ENCODE results near the gene BAD.
"Not testable (repeated sequence)": the region's sequence is repeated elsewhere in the genome, so short reads cannot be mapped to it uniquely, and the experiment has no call there.

Gene BAD

DNA sequence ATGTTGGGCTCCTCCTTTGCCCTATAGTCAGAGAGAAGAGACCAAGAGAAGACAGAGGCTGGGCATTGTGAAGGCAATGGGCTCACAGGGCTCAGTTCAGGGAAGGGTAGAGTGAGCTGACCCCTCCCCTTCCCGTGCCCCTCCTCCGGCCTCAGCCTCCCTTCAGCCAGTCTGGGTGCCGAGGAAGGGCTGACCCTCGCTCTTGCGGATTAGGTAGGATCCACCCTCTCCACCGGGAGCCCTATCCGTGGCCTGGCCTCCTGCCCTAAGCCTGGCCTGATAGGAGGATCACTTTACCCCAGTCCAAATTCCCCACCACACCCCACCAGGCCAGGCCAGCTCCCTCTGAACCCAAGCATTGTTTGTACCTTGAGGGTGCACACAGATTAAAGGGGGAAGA is 35.9 kb downstream of the BAD start:
- ChIA-PET POLR2A (interaction anchor here (3.8 to 8.9 kb wide), 3 partner anchors 9 to 21 kb away, joined by 18 to 78 read pairs (median 59); partner anchors contain the start of genes DNAJC4 and VEGFB), CTCF (interaction anchor here (2.2 kb wide), 1 partner anchor 56 kb away, joined by 7 read pairs; no protein-coding TSS in a partner anchor)
- TF ChIP-seq FOXK2 (IDR thresholded peaks at IDR 0.05), result no peak
- no peak for TF ChIP-seq HDGF (IDR thresholded peaks at IDR 0.05; ENCODE audit: borderline replicate concordance)
- TF ChIP-seq ELF4 (IDR thresholded peaks at IDR 0.05), result no peak
- TF ChIP-seq TARDBP (IDR thresholded peaks at IDR 0.05), result no peak
- no peak for TF ChIP-seq FOXA1 (IDR thresholded peaks at IDR 0.05)
- TF ChIP-seq PKNOX1 (IDR thresholded peaks at IDR 0.05), result no peak
- no peak for TF ChIP-seq FOXM1 (IDR thresholded peaks at IDR 0.05; ENCODE audit: borderline replicate concordance)
- TF ChIP-seq LEF1 (IDR thresholded peaks at IDR 0.05; ENCODE audit: borderline replicate concordance), result no peak
- no peak for TF ChIP-seq SP1 (IDR thresholded peaks at IDR 0.05)
- TF ChIP-seq ARNT (IDR thresholded peaks at IDR 0.05), result no peak
- no peak for TF ChIP-seq SUZ12 (IDR thresholded peaks at IDR 0.05)
- TF ChIP-seq BHLHE40 (IDR thresholded peaks at IDR 0.05; ENCODE audit: borderline replicate concordance), result no peak
- no peak for TF ChIP-seq CTBP1 (IDR thresholded peaks at IDR 0.05; ENCODE audit: borderline replicate concordance)
- no peak for TF ChIP-seq ZNF384 (IDR thresholded peaks at IDR 0.05)
- no peak for TF ChIP-seq NFRKB (IDR thresholded peaks at IDR 0.05)
- no peak for DNase-seq (ENCODE audit: extremely low spot score)

GRCh38 chr11:64247729-64248531 is 36.5 kb downstream of the BAD start:
- no peak for TF ChIP-seq SUZ12 (IDR thresholded peaks at IDR 0.05)
- TF ChIP-seq FOXA1 (IDR thresholded peaks at IDR 0.05), result no peak
- TF ChIP-seq LEF1 (IDR thresholded peaks at IDR 0.05; ENCODE audit: borderline replicate concordance), result no peak
- TF ChIP-seq ELF4 (IDR thresholded peaks at IDR 0.05), result no peak
- TF ChIP-seq FOXM1 (IDR thresholded peaks at IDR 0.05; ENCODE audit: borderline replicate concordance), result no peak
- TF ChIP-seq ARNT (IDR thresholded peaks at IDR 0.05), result no peak
- TF ChIP-seq NFRKB (IDR thresholded peaks at IDR 0.05), result no peak
- TF ChIP-seq SP1 (IDR thresholded peaks at IDR 0.05), result no peak
- no peak for TF ChIP-seq L3MBTL2 (conservative IDR thresholded peaks at IDR 0.05)
- TF ChIP-seq ZNF384 (IDR thresholded peaks at IDR 0.05), result no peak
- ChIA-PET CTCF (interaction anchor here (2.2 kb wide), 1 partner anchor 57 kb away, joined by 7 read pairs; no protein-coding TSS in a partner anchor), POLR2A (interaction anchor here (0.9 to 8.9 kb wide), 8 partner anchors 10 to 62 kb away, joined by 4 to 78 read pairs (median 12); partner anchors contain the start of genes DNAJC4, ESRRA, NUDT22 and STIP1)
- DNase-seq (ENCODE audit: extremely low spot score), result no peak

DNA sequence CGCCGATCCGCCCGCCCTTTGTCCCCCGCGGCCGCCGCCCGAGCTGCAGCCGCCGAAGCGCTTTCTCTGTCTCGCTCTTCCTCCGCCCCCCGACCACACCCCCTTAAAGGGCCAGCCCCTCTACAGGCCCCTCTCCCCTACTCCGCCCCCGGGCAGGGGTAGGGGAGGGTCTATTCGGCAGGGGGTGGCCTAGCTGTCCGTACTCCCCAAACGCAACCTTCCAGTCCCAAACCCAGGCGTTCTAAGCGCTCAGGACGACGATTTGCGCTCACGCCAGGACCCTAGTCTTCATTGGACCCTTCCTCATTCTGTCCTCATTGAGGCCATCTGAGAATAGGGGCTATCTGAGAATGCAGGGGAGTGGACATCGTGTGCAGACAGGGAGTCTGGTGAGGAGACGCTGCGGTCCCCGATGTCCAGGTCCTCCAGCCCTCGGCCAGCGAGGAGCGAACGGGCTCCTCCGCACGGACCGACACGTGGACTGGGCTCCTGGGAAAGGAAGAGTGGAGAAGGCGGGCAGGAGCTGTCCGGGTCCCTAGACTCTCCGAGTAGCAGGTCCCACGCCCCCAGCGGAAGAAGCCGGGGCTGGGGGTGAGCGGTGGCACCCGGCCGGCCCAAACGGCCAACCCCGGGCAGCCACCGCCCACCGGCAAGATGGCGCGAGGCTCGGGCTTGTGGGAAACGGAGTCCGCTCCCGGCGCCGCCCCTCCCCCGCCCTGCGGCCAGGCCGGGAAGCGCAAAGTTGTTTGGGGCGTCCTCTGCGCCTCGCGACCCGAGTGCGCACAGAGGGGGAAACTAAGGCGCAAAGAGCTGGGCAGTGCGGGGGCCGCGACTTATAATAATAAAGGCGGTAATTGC is 37.4 kb downstream of the BAD start, which contains the start of gene PPP1R14B:
Gene PPP1R14B (minus strand): TSS at position 73 of the 858 bp plus-strand sequence. CDS start 270 bp downstream, outside the sequence.
- POLR2A ChIA-PET, result interaction anchor here (0.8 to 8.9 kb wide), 13 partner anchors 8 to 84 kb away, joined by 3 to 78 read pairs (median 7); partner anchors contain the start of genes DNAJC4, ESRRA, NUDT22 and PRDX5
- peak; percentile 82 for DNase-seq (ENCODE audit: extremely low spot score)
- TF ChIP-seq L3MBTL2 (conservative IDR thresholded peaks at IDR 0.05), result peak; percentile 92
- TF ChIP-seq LEF1 (IDR thresholded peaks at IDR 0.05; ENCODE audit: borderline replicate concordance), result 0 out of 2 replicates have a peak, but pooled peaks have one; percentile 10
- no peak for TF ChIP-seq ELF4 (IDR thresholded peaks at IDR 0.05)
- CTCF ChIA-PET, result no interaction called here

- peak; percentile 32; the same call in 1 of the 2 replicates for TF ChIP-seq FOXM1 (IDR thresholded peaks at IDR 0.05; ENCODE audit: borderline replicate concordance)
- POLR2A ChIA-PET, result interaction anchor here (0.8 to 8.9 kb wide), 13 partner anchors 8 to 85 kb away, joined by 3 to 78 read pairs (median 7); partner anchors contain the start of genes DNAJC4, ESRRA, NUDT22 and PRDX5
- CTCF ChIA-PET, result interaction anchor here (0.9 kb wide), 1 partner anchor 42 kb away, joined by 3 read pairs; no protein-coding TSS in a partner anchor
- DNase-seq (ENCODE audit: extremely low spot score), result not testable (repeated sequence)
Observed at GRCh38 chr11:64246621-64246870, 37.9 kb downstream of the BAD start.

DNA sequence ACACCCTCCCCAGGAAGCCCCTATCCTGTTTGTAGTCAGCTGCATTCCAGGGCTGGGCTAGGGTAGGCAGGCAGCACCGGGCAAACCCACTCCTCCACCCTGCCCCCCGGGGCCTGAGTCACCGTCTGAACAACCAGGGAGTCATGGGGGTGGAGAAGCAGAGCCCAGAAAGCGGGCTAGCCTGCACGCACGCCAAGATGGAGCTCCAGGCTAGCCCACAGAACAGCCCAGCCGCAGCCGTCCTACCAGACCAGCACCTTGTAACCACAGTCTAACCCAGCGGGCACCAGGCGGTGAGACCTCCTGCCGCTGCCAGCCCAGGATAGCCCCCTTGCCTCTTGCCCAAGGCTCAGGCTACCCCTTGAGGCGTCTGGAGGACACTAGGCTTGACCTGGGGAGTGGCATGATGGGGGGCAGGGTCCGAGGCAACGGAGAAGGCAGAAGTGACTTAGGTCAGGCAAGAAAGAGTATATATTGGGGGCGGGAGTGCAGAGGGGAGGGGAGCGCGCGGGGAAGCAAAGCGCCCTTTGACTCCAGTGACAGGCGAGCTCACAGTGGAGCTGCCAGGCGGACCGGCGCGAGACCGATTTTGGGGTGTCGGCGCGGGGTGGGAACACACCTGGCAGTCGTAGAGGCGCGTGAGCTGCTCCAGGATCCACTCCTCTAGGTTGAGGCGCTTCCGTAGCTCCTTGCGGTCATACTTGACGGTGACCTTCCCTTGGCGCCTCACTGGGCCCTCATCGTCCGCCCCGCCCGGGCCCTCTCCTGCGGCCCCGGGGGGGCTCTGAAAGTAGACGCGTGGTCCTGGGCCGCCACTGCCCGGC is 38.5 kb downstream of the BAD start:
- TF ChIP-seq BHLHE40 (IDR thresholded peaks at IDR 0.05; ENCODE audit: borderline replicate concordance) (no peak), HDGF (IDR thresholded peaks at IDR 0.05; ENCODE audit: borderline replicate concordance) (peak; percentile 77; the same call in 1 of the 2 replicates)
- CTCF ChIA-PET, result interaction anchor here (0.6 to 0.9 kb wide), 2 partner anchors 41 to 44 kb away, joined by 3 read pairs; no protein-coding TSS in a partner anchor
- DNase-seq (ENCODE audit: extremely low spot score), result no peak
- POLR2A ChIA-PET, result interaction anchor here (0.8 to 8.9 kb wide), 16 partner anchors 7 to 109 kb away, joined by 3 to 78 read pairs (median 5); partner anchors contain the start of genes DNAJC4, ESRRA, NUDT22 and PRDX5

- TF ChIP-seq FOXK2 (IDR thresholded peaks at IDR 0.05), result no peak
- TF ChIP-seq L3MBTL2 (conservative IDR thresholded peaks at IDR 0.05), result no peak
- ChIA-PET CTCF (no interaction called here), POLR2A (interaction anchor here (0.9 to 8.9 kb wide), 12 partner anchors 9 to 109 kb away, joined by 3 to 78 read pairs (median 8); partner anchors contain the start of genes DNAJC4, ESRRA, NUDT22 and PRDX5)
- DNase-seq (ENCODE audit: extremely low spot score), result no peak
Observed at GRCh38 chr11:64245401-64245796, 39.1 kb downstream of the BAD start.
